ENCODE measurements around the gene TAGLN2. TPM values are rescaled to one million over a fixed set of nuclear protein-coding genes. Genes with fewer than 3 reads are reported as not detected.

The TAGLN2 gene
- total and polyA plus RNA-seq, 10 of the 15 experiments (the other 5 are each of a cell fraction or from before 2014, with no cell fraction given) = 155 to 611 (median 363) TPM

- no peak for TF ChIP-seq MYB (IDR thresholded peaks at IDR 0.05; ENCODE audit: borderline replicate concordance, low read depth, low read length)
Observed at GRCh38 chr1:159911326-159912070, 13.8 kb downstream of the TAGLN2 start (continued).

- BruUV-seq (replicated peaks) = no TSS peak
Observed at GRCh38 chr1:159908031-159908940, 17.0 kb downstream of the TAGLN2 start.

More at GRCh38 chr1:159908031-159908940, 17.0 kb downstream of the TAGLN2 start:
- in situ Hi-C loops (cut with MboI) = no loop called here
- CTCF ChIA-PET = interaction anchor here (1.2 to 8.9 kb wide), 6 partner anchors 11 to 109 kb away, joined by 3 to 68 read pairs (median 4); no protein-coding TSS in a partner anchor
- H3K36me3 ChIP-seq (ENCODE audit: control insufficient read depth in 2 of 2, insufficient read depth in 2 of 2, low read length in 1 of 2) = no peaks in the 10 kb centered on the region
- H3K27me3 ChIP-seq (replicated peaks in 1 of 2; ENCODE audit: control insufficient read depth in 2 of 2, insufficient read depth in 2 of 2, low read length in 1 of 2) = no peaks in the 10 kb centered on the region
- H3K9me3 ChIP-seq (replicated peaks; ENCODE audit: control insufficient read depth, insufficient read depth, low read length) = no peaks in the 10 kb centered on the region; the same call in 2 of the 3 replicates
- RAD21 ChIA-PET (ENCODE audit: unreplicated experiment) = interaction anchor here (0.8 to 1.5 kb wide), 3 partner anchors 13 to 15 kb away, joined by 5 read pairs; no protein-coding TSS in a partner anchor
- POLR2A ChIA-PET = interaction anchor here (0.5 to 0.6 kb wide), 2 partner anchors 99 to 353 kb away, joined by 3 to 6 read pairs; no protein-coding TSS in a partner anchor
- DNase-seq (ENCODE audit: low read depth, low spot score) (no peak), FAIRE-seq (no peak), ATAC-seq (no peak)
- intact Hi-C loops (cut with micrococcal nuclease; ENCODE audit: unreplicated experiment) = no loop called here
- H3K4me1 ChIP-seq (ENCODE audit: control insufficient read depth, insufficient read depth, low read length) = peaks cover 26% of the 10 kb centered on the region
- no peak overlapping the region for H3K4me3 ChIP-seq
- H3K9ac ChIP-seq (ENCODE audit: control insufficient read depth, insufficient read depth, low read length) = no peak overlapping the region
- no peak for TF ChIP-seq FOXK2 (IDR thresholded peaks at IDR 0.05)
- no peak for TF ChIP-seq TAF1 (IDR thresholded peaks at IDR 0.05; ENCODE audit: borderline replicate concordance, low read depth, low read length)
- TF ChIP-seq HDGF (IDR thresholded peaks at IDR 0.05) = no peak
- H3K4me2 ChIP-seq (ENCODE audit: control insufficient read depth, insufficient read depth) = no peak overlapping the region
- H3K79me2 ChIP-seq (ENCODE audit: control insufficient read depth, insufficient read depth, low read length) = no peaks in the 10 kb centered on the region; the same call in 1 of the 2 replicates
- no peak overlapping the region for H2AFZ ChIP-seq (ENCODE audit: control insufficient read depth, low read depth, low read length)
- no peaks in the 10 kb centered on the region for H4K20me1 ChIP-seq (ENCODE audit: control insufficient read depth, insufficient read depth)
- SMC1A ChIA-PET (ENCODE audit: uncharacterized antibody, unreplicated experiment) = interaction anchor here (1.1 to 1.5 kb wide), 3 partner anchors 14 to 98 kb away, joined by 3 to 7 read pairs (median 4); no protein-coding TSS in a partner anchor
- 71% methylated on average over 9 of the region's 9 CpGs for WGBS (ENCODE audit: insufficient coverage, insufficient replicate concordance, low lambda C conversion rate, missing lambda C conversion rate)
- H3K27ac ChIP-seq (ENCODE audit: control insufficient read depth, insufficient read depth) = no peak overlapping the region

All from GM12878 (cell line).